ENCODE results near the gene CLSTN2. TPM values are rescaled to one million over a fixed set of nuclear protein-coding genes. Genes with fewer than 3 reads are reported as not detected.

CLSTN2 gene
- polyA plus RNA-seq, 1 experiment = 0.04 TPM

GRCh38 chr3:140467796-140468315 is 532.9 kb downstream of the CLSTN2 start:
- H3K27ac ChIP-seq (ENCODE audit: low read depth, low read length) = no peak overlapping the region
- H3K9me3 ChIP-seq (ENCODE audit: control insufficient read depth, insufficient read depth, low read length) = no peaks in the 10 kb centered on the region; the same call in 1 of the 2 replicates
- TF ChIP-seq CTCF (IDR thresholded peaks at IDR 0.05; ENCODE audit: low read depth, low read length) = no peak
- no peak for DNase-seq (ENCODE audit: low read depth, low spot score)
- ChIA-PET CTCF (no interaction called here), POLR2A (no interaction called here)
- no peaks in the 10 kb centered on the region for H3K27me3 ChIP-seq (ENCODE audit: control insufficient read depth, insufficient read depth, low read length)
- H3K4me3 ChIP-seq (ENCODE audit: low read depth, low read length) = no peak overlapping the region

GRCh38 chr3:140468407-140468806 is 533.4 kb downstream of the CLSTN2 start:
- no peak for DNase-seq (ENCODE audit: low read depth, low spot score)
- Histone ChIP-seq H3K4me3 (ENCODE audit: low read depth, low read length) (no peak overlapping the region), H3K27me3 (ENCODE audit: control insufficient read depth, insufficient read depth, low read length) (no peaks in the 10 kb centered on the region), H3K9me3 (ENCODE audit: control insufficient read depth, insufficient read depth, low read length) (no peaks in the 10 kb centered on the region; the same call in 1 of the 2 replicates), H3K27ac (ENCODE audit: low read depth, low read length) (no peak overlapping the region)
- ChIA-PET CTCF (no interaction called here), POLR2A (no interaction called here)
- TF ChIP-seq CTCF (IDR thresholded peaks at IDR 0.05; ENCODE audit: low read depth, low read length) = no peak

GRCh38 chr3:140469491-140469890 is 534.5 kb downstream of the CLSTN2 start:
- no peak for TF ChIP-seq CTCF (IDR thresholded peaks at IDR 0.05; ENCODE audit: low read depth, low read length)
- Histone ChIP-seq H3K27ac (ENCODE audit: low read depth, low read length) (no peak overlapping the region), H3K9me3 (ENCODE audit: control insufficient read depth, insufficient read depth, low read length) (no peaks in the 10 kb centered on the region; the same call in 1 of the 2 replicates), H3K4me3 (ENCODE audit: low read depth, low read length) (no peak overlapping the region), H3K27me3 (ENCODE audit: control insufficient read depth, insufficient read depth, low read length) (no peaks in the 10 kb centered on the region)
- DNase-seq (ENCODE audit: low read depth, low spot score) = no peak
- POLR2A ChIA-PET = no interaction called here
- CTCF ChIA-PET = no interaction called here

- TF ChIP-seq CTCF (IDR thresholded peaks at IDR 0.05; ENCODE audit: low read depth, low read length) = no peak
- Histone ChIP-seq H3K9me3 (ENCODE audit: control insufficient read depth, insufficient read depth, low read length) (no peaks in the 10 kb centered on the region; the same call in 1 of the 2 replicates), H3K27me3 (ENCODE audit: control insufficient read depth, insufficient read depth, low read length) (no peaks in the 10 kb centered on the region), H3K4me3 (ENCODE audit: low read depth, low read length) (no peak overlapping the region), H3K27ac (ENCODE audit: low read depth, low read length) (no peak overlapping the region)
- ChIA-PET CTCF (no interaction called here), POLR2A (no interaction called here)
- no peak for DNase-seq (ENCODE audit: low read depth, low spot score)
Observed at GRCh38 chr3:140470211-140470610, 535.2 kb downstream of the CLSTN2 start.

GRCh38 chr3:140470962-140471361 is 536.0 kb downstream of the CLSTN2 start:
- no peak for DNase-seq (ENCODE audit: low read depth, low spot score)
- Histone ChIP-seq H3K4me3 (ENCODE audit: low read depth, low read length) (no peak overlapping the region), H3K27me3 (ENCODE audit: control insufficient read depth, insufficient read depth, low read length) (no peaks in the 10 kb centered on the region), H3K27ac (ENCODE audit: low read depth, low read length) (no peak overlapping the region), H3K9me3 (ENCODE audit: control insufficient read depth, insufficient read depth, low read length) (no peaks in the 10 kb centered on the region; the same call in 1 of the 2 replicates)
- no peak for TF ChIP-seq CTCF (IDR thresholded peaks at IDR 0.05; ENCODE audit: low read depth, low read length)
- POLR2A ChIA-PET = no interaction called here
- CTCF ChIA-PET = no interaction called here
